Right lobe of liver (tissue), 4 donors: ENCODE results near the gene DLGAP4.

Experiments
- POLR2A ChIP-seq: fragments of 450-650 bp; IDR thresholded peaks from one replicate; pipeline ENCODE4 v1.6.1; 2017; ENCODE audit warnings: antibody characterized with exemption, mild to moderate bottlenecking
- TF ChIP-seq, protein P1 (sequence below), 4 donors: fragments of 200-600 bp in 3 of 4; fragments of 450-650 bp in 1 of 4; IDR thresholded peaks; one replicate each; pipeline versions ENCODE4 v1.5.1 to v1.8.0; 2016 to 2022; ENCODE audit warnings: antibody characterized with exemption in 4 of 4, mild to moderate bottlenecking in 2 of 4
- donor health status: DM: no; HTN: no; CAD: no.
- donor health status: DM: no; HTN: no; CAD: no.
- donor health status: DM: no; HTN: yes; CAD: no.

DNA sequence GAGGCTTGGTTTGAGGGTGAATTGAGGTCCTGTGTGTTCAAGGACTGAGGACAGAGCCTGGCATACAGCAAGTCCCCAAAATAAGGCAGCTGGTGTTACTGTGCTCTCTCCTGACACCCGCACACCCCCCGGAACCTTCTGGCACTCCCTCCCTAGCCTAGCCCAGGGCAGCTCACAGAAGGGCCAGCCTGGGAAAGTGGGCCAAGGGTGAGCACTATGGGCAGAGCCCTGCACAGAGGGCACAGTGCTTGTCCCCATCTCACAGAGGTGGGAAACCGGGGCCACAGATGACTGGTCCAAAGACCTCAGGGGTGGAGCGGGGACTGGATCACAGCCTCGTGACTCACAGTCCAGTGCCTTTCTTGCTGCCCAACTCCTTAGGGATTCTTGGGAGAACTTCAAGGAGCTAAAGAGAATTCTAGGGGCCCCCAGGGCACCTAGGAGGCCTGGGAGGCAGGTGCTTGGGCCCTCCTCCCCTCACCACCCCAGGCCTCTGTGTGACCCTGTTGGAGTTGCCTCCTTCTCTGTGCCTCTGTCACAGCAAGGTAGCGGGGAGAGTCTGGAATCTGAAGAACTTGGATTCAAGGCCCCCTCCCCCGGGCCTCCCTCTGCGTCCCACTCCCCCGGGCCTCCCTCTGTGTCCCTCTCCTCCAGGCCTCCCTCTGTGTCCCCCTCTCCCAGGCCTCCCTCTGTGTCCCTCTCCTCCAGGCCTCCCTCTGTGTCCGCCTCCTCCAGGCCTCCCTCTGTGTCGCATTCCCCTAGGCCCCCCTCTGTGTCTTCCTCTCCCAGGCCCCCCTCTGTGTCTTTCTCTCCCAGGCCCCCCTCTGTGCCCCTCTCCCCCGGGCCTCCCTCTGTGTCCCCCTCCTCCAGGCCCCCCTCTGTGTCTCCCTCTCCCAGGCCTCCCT is 13.5 kb downstream of the DLGAP4 start:
- TF ChIP-seq POLR2A = no peak
- TF ChIP-seq, protein P1, sequence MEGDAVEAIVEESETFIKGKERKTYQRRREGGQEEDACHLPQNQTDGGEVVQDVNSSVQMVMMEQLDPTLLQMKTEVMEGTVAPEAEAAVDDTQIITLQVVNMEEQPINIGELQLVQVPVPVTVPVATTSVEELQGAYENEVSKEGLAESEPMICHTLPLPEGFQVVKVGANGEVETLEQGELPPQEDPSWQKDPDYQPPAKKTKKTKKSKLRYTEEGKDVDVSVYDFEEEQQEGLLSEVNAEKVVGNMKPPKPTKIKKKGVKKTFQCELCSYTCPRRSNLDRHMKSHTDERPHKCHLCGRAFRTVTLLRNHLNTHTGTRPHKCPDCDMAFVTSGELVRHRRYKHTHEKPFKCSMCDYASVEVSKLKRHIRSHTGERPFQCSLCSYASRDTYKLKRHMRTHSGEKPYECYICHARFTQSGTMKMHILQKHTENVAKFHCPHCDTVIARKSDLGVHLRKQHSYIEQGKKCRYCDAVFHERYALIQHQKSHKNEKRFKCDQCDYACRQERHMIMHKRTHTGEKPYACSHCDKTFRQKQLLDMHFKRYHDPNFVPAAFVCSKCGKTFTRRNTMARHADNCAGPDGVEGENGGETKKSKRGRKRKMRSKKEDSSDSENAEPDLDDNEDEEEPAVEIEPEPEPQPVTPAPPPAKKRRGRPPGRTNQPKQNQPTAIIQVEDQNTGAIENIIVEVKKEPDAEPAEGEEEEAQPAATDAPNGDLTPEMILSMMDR (IDR thresholded peaks at IDR 0.05) = no peak
